Esophagus muscularis mucosa (tissue), 4 donors: ENCODE measurements around the gene PTPRZ1. TPM values are rescaled to one million over a fixed set of nuclear protein-coding genes. Genes with fewer than 3 reads are reported as not detected.

Source experiments
- DNase-seq: peaks from one replicate; pipeline ENCODE4 v3.0.0-alpha.2; 2017; ENCODE audit errors: extremely low spot score
- H3K27ac ChIP-seq, 4 donors: fragments of 200-600 bp; sonication (generic); replicated peaks in 1 of 4; 1 replicate in 3 of 4; 2 replicates in 1 of 4; pipeline ENCODE4 v1.5.1; 2016 to 2019; ENCODE audit warnings: mild to moderate bottlenecking in 1 of 4
- H3K27me3 ChIP-seq, 4 donors: fragments of 200-600 bp; sonication (generic); one replicate each; pipeline versions ENCODE4 v1.5.1 to v1.6.0; 2016 to 2019
- H3K36me3 ChIP-seq, 4 donors: fragments of 200-600 bp; sonication (generic); one replicate each; pipeline ENCODE4 v1.5.1; 2016 to 2019
- H3K4me1 ChIP-seq, 4 donors: fragments of 200-600 bp; sonication (generic); one replicate each; pipeline ENCODE4 v1.5.1; 2016 to 2019
- H3K4me3 ChIP-seq, 4 donors: fragments of 200-600 bp; sonication (generic); 1 replicate in 2 of 4; 2 replicates in 2 of 4; pipeline ENCODE4 v1.5.1; 2016 to 2019; ENCODE audit warnings: mild to moderate bottlenecking in 4 of 4, moderate library complexity in 1 of 4
- H3K9me3 ChIP-seq, 4 donors: fragments of 200-600 bp; sonication (generic); 1 replicate in 3 of 4; 2 replicates in 1 of 4; pipeline ENCODE4 v1.5.1; 2016 to 2019
- EP300 ChIP-seq: sonication (generic); formaldehyde crosslinking; IDR thresholded peaks from one replicate; pipeline ENCODE4 v1.6.1; 2017; ENCODE audit warnings: antibody characterized with exemption
- POLR2A ChIP-seq: fragments of 450-650 bp; IDR thresholded peaks from one replicate; pipeline ENCODE4 v1.6.1; 2017; ENCODE audit warnings: antibody characterized with exemption, moderate library complexity, mild to moderate bottlenecking, low read depth
- POLR2AphosphoS5 ChIP-seq, 2 donors: sonication (generic); formaldehyde crosslinking; IDR thresholded peaks; one replicate each; pipeline ENCODE4 v1.6.1; 2017; ENCODE audit warnings: antibody characterized with exemption in 2 of 2
- WGBS: methylation state at CpG from one replicate; pipeline ENCODE4 v1.1.5; 2018; 5-methylcytosine and 5-hydroxymethylcytosine counted together
- intact Hi-C: fragments of 100-400 bp; cut with DNase I; formaldehyde crosslinking; loops from one replicate; pipeline ENCODE4 v1.15.1; 2023
- total RNA-seq, 4 donors: library from RNA; depleted of rRNA; stranded (reverse); fragments of >200 nt; gene quantifications; one replicate each; pipeline versions ENCODE4 v1.1.0 to v1.2.1, GENCODE V29; 2016
- TF ChIP-seq, protein P1 (sequence below), 3 experiments: fragments of 200-600 bp in 2 of 3; fragments of 450-650 bp in 1 of 3; sonication (generic) in 2 of 3; IDR thresholded peaks; one replicate each; pipeline ENCODE4 v1.5.1; 2017 to 2019; ENCODE audit warnings: antibody characterized with exemption in 3 of 3, mild to moderate bottlenecking in 2 of 3, moderate library complexity in 1 of 3

The PTPRZ1 gene
- total RNA-seq, result 10 to 100 TPM in 1 of 4 donors, 1 to 10 TPM in 3; 3.3 to 10.3 (median 5.4) TPM

DNA sequence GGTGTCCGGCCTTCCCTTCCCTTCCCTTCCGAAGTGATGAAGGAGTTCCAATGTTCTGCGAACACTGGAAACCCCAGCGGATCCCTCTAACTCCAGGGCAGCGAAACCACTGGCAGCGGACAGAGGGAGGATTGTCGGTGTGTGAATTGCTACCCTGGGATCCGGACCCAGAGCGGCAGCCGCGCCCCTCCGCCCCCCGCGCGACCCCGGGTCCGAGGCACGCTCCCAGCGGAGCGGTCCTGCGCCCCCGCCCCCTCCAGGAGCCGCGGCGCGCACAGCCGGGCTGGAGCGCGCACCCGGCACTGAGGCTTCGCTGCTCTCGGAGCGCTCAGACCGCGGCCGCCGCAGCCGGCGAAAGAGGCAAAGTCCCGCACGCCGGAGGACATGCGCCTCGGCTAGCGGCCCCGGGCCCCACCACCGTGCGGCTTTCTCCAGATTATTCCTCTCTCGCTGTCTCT lies at the start of gene PTPRZ1:
PTPRZ1 (plus strand) TSS at position 331 of the 458 bp plus-strand sequence. CDS start 339 bp downstream, outside the sequence.
- H3K4me3 ChIP-seq, result peak within 1 kb of the TSS; percentile 53 to 66 (median 58)
- H3K9me3 ChIP-seq, result no peaks in the 10 kb centered on the region
- peak within 1 kb of the TSS; percentile 24 to 51 (median 38) for H3K27ac ChIP-seq
- peaks cover 0 to 49% (median 3%) of the 10 kb centered on the region in 4 donors for H3K27me3 ChIP-seq
- H3K4me1 ChIP-seq, result peaks cover 3 to 21% (median 12%) of the 10 kb centered on the region in 4 donors
- WGBS, result under 1% methylated on average over 33 of the region's 49 CpGs
- DNase-seq, result no peak
- TF ChIP-seq, protein P1, sequence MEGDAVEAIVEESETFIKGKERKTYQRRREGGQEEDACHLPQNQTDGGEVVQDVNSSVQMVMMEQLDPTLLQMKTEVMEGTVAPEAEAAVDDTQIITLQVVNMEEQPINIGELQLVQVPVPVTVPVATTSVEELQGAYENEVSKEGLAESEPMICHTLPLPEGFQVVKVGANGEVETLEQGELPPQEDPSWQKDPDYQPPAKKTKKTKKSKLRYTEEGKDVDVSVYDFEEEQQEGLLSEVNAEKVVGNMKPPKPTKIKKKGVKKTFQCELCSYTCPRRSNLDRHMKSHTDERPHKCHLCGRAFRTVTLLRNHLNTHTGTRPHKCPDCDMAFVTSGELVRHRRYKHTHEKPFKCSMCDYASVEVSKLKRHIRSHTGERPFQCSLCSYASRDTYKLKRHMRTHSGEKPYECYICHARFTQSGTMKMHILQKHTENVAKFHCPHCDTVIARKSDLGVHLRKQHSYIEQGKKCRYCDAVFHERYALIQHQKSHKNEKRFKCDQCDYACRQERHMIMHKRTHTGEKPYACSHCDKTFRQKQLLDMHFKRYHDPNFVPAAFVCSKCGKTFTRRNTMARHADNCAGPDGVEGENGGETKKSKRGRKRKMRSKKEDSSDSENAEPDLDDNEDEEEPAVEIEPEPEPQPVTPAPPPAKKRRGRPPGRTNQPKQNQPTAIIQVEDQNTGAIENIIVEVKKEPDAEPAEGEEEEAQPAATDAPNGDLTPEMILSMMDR (IDR thresholded peaks at IDR 0.05), result no peak
- no peaks in the 10 kb centered on the region for H3K36me3 ChIP-seq
- intact Hi-C loops, result no loop called here

DNA sequence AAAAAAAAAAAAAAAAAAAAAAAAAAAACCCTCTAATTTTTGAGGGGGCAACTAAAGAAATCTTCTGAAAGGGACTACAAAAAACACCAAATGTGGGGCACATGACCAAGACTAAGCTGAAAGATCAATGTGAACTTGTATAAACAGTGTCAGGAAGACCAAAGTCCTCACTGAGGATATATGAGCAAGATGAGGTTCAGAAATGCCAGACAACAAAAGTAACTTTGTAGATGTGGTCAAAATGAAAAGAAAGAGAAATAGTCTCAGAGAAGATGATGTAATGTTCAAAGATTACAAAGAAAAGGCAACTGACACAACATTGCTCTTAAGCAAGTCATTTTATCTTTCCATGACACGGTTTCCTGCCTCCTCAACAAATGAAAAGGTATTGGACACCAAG lies 48.7 kb upstream of the PTPRZ1 start:
- Histone ChIP-seq H3K36me3 (no peaks in the 10 kb centered on the region), H3K4me3 (no peak overlapping the region), H3K4me1 (no peaks in the 10 kb centered on the region), H3K27me3 (no peaks in the 10 kb centered on the region), H3K9me3 (no peaks in the 10 kb centered on the region), H3K27ac (no peak overlapping the region)
- intact Hi-C loops, result no loop called here
- TF ChIP-seq POLR2AphosphoS5 (IDR thresholded peaks at IDR 0.05), result no peak
- no peak for TF ChIP-seq EP300
- no peak for TF ChIP-seq POLR2A
- TF ChIP-seq, protein P1 (IDR thresholded peaks at IDR 0.05), result no peak
- DNase-seq, result no peak
- 80% methylated on average over 1 of the region's 1 CpG for WGBS

DNA sequence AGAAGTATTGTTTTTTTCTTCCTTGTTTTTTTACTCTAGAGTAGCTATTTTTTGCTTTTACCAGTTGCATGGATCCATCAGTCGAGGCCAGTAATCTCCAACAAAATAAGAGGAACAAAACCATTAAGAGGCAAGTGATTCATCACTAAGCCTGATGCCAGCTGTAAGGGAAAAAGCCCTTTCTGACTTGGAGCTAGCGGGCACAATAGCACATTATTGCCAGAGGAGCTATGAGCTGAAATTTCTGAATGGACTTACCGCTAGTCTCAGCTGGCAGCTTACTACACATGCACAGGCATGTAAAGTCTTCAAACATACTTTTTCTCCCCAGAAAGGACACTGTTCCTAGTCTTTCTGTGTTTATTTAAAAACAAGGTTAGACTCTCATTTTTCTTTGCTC lies 41.6 kb upstream of the PTPRZ1 start:
- H3K4me1 ChIP-seq, result no peaks in the 10 kb centered on the region
- H3K4me3 ChIP-seq, result no peak overlapping the region
- 61% methylated on average over 3 of the region's 3 CpGs for WGBS
- H3K27ac ChIP-seq, result peak overlapping the region in 1 of 4 donors; percentile 4
- TF ChIP-seq POLR2AphosphoS5 (IDR thresholded peaks at IDR 0.05) (no peak), EP300 (no peak), POLR2A (no peak)
- TF ChIP-seq, protein P1 (IDR thresholded peaks at IDR 0.05), result no peak
- H3K27me3 ChIP-seq, result no peaks in the 10 kb centered on the region
- no peaks in the 10 kb centered on the region for H3K9me3 ChIP-seq
- no peaks in the 10 kb centered on the region for H3K36me3 ChIP-seq
- intact Hi-C loops, result no loop called here
- DNase-seq, result no peak

DNA sequence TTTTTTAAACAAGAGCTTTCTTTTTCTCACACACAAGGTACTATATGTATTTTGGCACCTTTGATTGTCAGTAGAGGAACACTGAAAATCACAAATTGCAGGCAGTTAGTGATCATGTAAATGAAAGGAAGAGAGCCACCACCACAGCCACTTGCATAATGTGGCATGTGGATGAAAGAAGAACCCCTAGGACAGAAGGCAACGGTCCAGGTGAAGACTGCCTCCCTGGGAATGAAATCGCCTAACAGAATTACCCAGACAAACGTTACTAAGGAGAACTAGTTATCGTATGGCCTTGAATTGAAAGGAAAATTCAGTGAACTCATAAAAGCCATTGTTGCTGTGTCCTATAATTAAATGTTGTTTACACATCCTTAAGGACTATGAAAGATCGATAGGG lies 41.2 kb upstream of the PTPRZ1 start:
- Histone ChIP-seq H3K9me3 (no peaks in the 10 kb centered on the region), H3K4me3 (no peak overlapping the region), H3K4me1 (no peaks in the 10 kb centered on the region), H3K27me3 (no peaks in the 10 kb centered on the region), H3K27ac (peak overlapping the region in 1 of 4 donors; percentile 4), H3K36me3 (no peaks in the 10 kb centered on the region)
- intact Hi-C loops, result no loop called here
- no peak for DNase-seq
- TF ChIP-seq POLR2A, result no peak
- TF ChIP-seq, protein P1 (IDR thresholded peaks at IDR 0.05), result no peak
- TF ChIP-seq EP300, result no peak
- no peak for TF ChIP-seq POLR2AphosphoS5 (IDR thresholded peaks at IDR 0.05)
- 58% methylated on average over 5 of the region's 5 CpGs for WGBS

DNA sequence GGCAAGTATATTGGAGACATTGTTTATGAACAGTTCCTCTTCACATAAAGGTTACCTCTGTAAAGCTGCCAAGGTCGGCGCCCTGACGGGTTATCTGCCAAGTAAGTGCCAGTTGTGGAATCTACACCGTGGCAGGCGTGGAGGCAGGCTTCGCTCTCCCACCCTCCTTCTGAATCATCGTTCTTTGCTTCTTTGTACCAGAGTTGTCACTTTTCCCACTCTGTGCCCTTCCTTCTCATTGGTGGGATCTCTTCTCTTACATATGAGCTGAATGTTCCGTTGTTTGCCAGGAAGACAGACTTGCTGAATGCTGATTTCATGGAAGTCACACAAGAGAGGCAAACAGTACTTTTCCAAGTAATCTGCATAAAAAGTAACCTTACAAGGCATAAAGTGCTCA lies 40.6 kb upstream of the PTPRZ1 start:
- 57% methylated on average over 8 of the region's 8 CpGs for WGBS
- TF ChIP-seq POLR2AphosphoS5 (IDR thresholded peaks at IDR 0.05) (peak in 1 of 2 donors; percentile 45), POLR2A (no peak), EP300 (no peak)
- TF ChIP-seq, protein P1 (IDR thresholded peaks at IDR 0.05), result no peak
- H3K9me3 ChIP-seq, result no peaks in the 10 kb centered on the region
- no peak overlapping the region for H3K4me3 ChIP-seq
- no peak for DNase-seq
- H3K27me3 ChIP-seq, result no peaks in the 10 kb centered on the region
- intact Hi-C loops, result no loop called here
- H3K4me1 ChIP-seq, result no peaks in the 10 kb centered on the region
- no peaks in the 10 kb centered on the region for H3K36me3 ChIP-seq
- peak overlapping the region in 1 of 4 donors; percentile 4 for H3K27ac ChIP-seq
